Parathyroid adenoma (tissue), 2 donors: ENCODE results near the gene IPCEF1.
A peak's percentile ranks its signal among the peaks of the same experiment; 100 is the strongest.

Source experiments
- H2AFZ ChIP-seq: fragments of 300-600 bp; sonication (generic); one replicate; pipeline ENCODE4 v1.7.0; 2017; ENCODE audit warnings: antibody characterized with exemption, mild to moderate bottlenecking
- H3K27ac ChIP-seq: fragments of 300-600 bp; sonication (generic); one replicate; pipeline ENCODE4 v1.7.0; 2017
- H3K27me3 ChIP-seq: fragments of 300-600 bp; sonication (generic); one replicate; pipeline ENCODE4 v1.7.0; 2017; ENCODE audit warnings: low read length; ENCODE audit not compliant: control insufficient read depth, insufficient read depth
- H3K36me3 ChIP-seq: fragments of 300-600 bp; sonication (generic); one replicate; pipeline ENCODE4 v1.7.0; 2017; ENCODE audit warnings: low read length; ENCODE audit not compliant: control insufficient read depth, insufficient read depth
- H3K4me1 ChIP-seq: fragments of 300-600 bp; sonication (generic); one replicate; pipeline ENCODE4 v1.7.0; 2017; ENCODE audit warnings: control low read depth
- H3K4me2 ChIP-seq: fragments of 300-600 bp; sonication (generic); one replicate; pipeline ENCODE4 v1.7.0; 2017; ENCODE audit warnings: low read length
- H3K4me3 ChIP-seq: fragments of 300-600 bp; sonication (generic); one replicate; pipeline ENCODE4 v1.7.0; 2017; ENCODE audit warnings: low read depth, low read length
- H3K79me2 ChIP-seq: fragments of 300-600 bp; sonication (generic); one replicate; pipeline ENCODE4 v1.7.0; 2017; ENCODE audit warnings: control low read depth
- H3K9ac ChIP-seq: fragments of 300-600 bp; sonication (generic); one replicate; pipeline ENCODE4 v1.7.0; 2017; ENCODE audit warnings: mild to moderate bottlenecking
- H3K9me3 ChIP-seq: fragments of 300-600 bp; sonication (generic); one replicate; pipeline ENCODE4 v1.7.0; 2017; ENCODE audit warnings: low read length; ENCODE audit not compliant: control insufficient read depth
- CTCF ChIP-seq: fragments of 300-600 bp; sonication (generic); IDR thresholded peaks from one replicate; pipeline ENCODE4 v1.7.0; 2017; ENCODE audit warnings: antibody characterized with exemption, mild to moderate bottlenecking
- donor health status: primary hyperparathyroidism.

Gene IPCEF1

GRCh38 chr6:154276810-154277628 is 79.6 kb downstream of the IPCEF1 start:
- H3K9me3 ChIP-seq, result no peaks in the 10 kb centered on the region
- H3K27me3 ChIP-seq, result no peaks in the 10 kb centered on the region
- H3K9ac ChIP-seq, result no peak overlapping the region
- H3K4me1 ChIP-seq, result peaks cover 8% of the 10 kb centered on the region
- H3K79me2 ChIP-seq, result no peaks in the 10 kb centered on the region
- peak overlapping the region; percentile 68 for H2AFZ ChIP-seq
- peak; percentile 83 for TF ChIP-seq CTCF
- H3K4me3 ChIP-seq, result no peak overlapping the region
- H3K36me3 ChIP-seq, result no peaks in the 10 kb centered on the region
- H3K27ac ChIP-seq, result no peak overlapping the region
- H3K4me2 ChIP-seq, result no peak overlapping the region

- Histone ChIP-seq H3K9ac (no peak overlapping the region), H3K79me2 (no peaks in the 10 kb centered on the region), H3K27ac (no peak overlapping the region), H3K27me3 (no peaks in the 10 kb centered on the region), H3K4me2 (no peak overlapping the region), H3K4me1 (peaks cover 8% of the 10 kb centered on the region), H2AFZ (no peak overlapping the region), H3K9me3 (no peaks in the 10 kb centered on the region), H3K36me3 (no peaks in the 10 kb centered on the region), H3K4me3 (no peak overlapping the region)
- no peak for TF ChIP-seq CTCF
Observed at GRCh38 chr6:154274168-154274567, 82.4 kb downstream of the IPCEF1 start.

- Histone ChIP-seq H3K9me3 (no peaks in the 10 kb centered on the region), H3K27ac (no peak overlapping the region), H3K4me3 (no peak overlapping the region), H3K36me3 (no peaks in the 10 kb centered on the region), H3K9ac (no peak overlapping the region), H3K4me1 (no peaks in the 10 kb centered on the region), H3K27me3 (no peaks in the 10 kb centered on the region), H3K79me2 (no peaks in the 10 kb centered on the region), H2AFZ (no peak overlapping the region), H3K4me2 (no peak overlapping the region)
- no peak for TF ChIP-seq CTCF
Observed at GRCh38 chr6:154268486-154268885, 88.1 kb downstream of the IPCEF1 start.

- Histone ChIP-seq H3K9ac (no peak overlapping the region), H3K27me3 (no peaks in the 10 kb centered on the region), H3K9me3 (no peaks in the 10 kb centered on the region), H3K36me3 (no peaks in the 10 kb centered on the region), H3K4me3 (no peak overlapping the region), H3K79me2 (no peaks in the 10 kb centered on the region), H3K4me2 (no peak overlapping the region), H3K27ac (no peak overlapping the region), H2AFZ (peak overlapping the region; percentile 60), H3K4me1 (no peaks in the 10 kb centered on the region)
- no peak for TF ChIP-seq CTCF
Observed at GRCh38 chr6:154267508-154268106, 89.0 kb downstream of the IPCEF1 start.
